HCT116 (cell line): Measurements from ENCODE around the gene MAPK6. TPM values are rescaled to one million over a fixed set of nuclear protein-coding genes. Genes with fewer than 3 reads are reported as not detected.

Experiments used
- ATAC-seq: fragments of 200-7000 bp; cut with Tn5 transposase; 2 replicates; pipeline ENCODE4 v1.9.1; 2020; ENCODE audit warnings: mild to moderate bottlenecking, moderate library complexity
- BruUV-seq: library from RNA; stranded (reverse); fragments of 400-500 nt; replicated peaks from 2 replicates; lab custom pipeline; 2021; lab: Mats Ljungman, UMichigan
- CTCF ChIA-PET: fragments of 300-600 bp; sonication (Branson Sonifier 250); formaldehyde crosslinking; loops from one replicate; lab custom pipeline; 2021; ENCODE audit warnings: antibody characterized with exemption; lab: Charles Lee
- POLR2A ChIA-PET: fragments of 300-600, 350-600 bp; sonication (Branson Sonifier 250); formaldehyde crosslinking; loops from one replicate; lab custom pipeline; 2021; ENCODE audit warnings: antibody characterized with exemption; lab: Charles Lee
- RAD21 ChIA-PET, 2 experiments: fragments of 300-600 bp; sonication (Branson Sonifier 250); formaldehyde crosslinking; loops; one replicate each; lab custom pipeline; 2023; ENCODE audit warnings: low total read pairs in 2 of 2; ENCODE audit not compliant: uncharacterized antibody in 2 of 2, unreplicated experiment in 2 of 2, low non-redundant PET in 1 of 2; lab: Charles Lee
- DNase-seq: peaks from one replicate; pipeline ENCODE4 v3.0.0-alpha.2; 2010; ENCODE audit warnings: low read depth, low spot score
- H2AFZ ChIP-seq: fragments of 200-600 bp; shearing (Covaris generic), sonication (generic); 2 replicates; pipeline ENCODE4 v1.6.1; 2017; ENCODE audit warnings: low read depth, mixed run types, mixed read lengths, antibody characterized with exemption, low read length; ENCODE audit not compliant: poor library complexity, severe bottlenecking
- H3K27ac ChIP-seq: 2 replicates; pipeline ENCODE4 v1.5.1; 2012; ENCODE audit warnings: low read depth, low read length
- H3K27me3 ChIP-seq: fragments of 200-600 bp; sonication (generic); 2 replicates; pipeline ENCODE4 v1.6.1; 2016; ENCODE audit warnings: mixed run types, low read length, mixed read lengths; ENCODE audit not compliant: insufficient read depth
- H3K36me3 ChIP-seq, 2 experiments: fragments of 200-500 bp in 1 of 2; fragments of 200-600 bp in 1 of 2; sonication (Bioruptor generic) in 1 of 2; sonication (generic) in 1 of 2; 2 replicates each; pipeline versions ENCODE4 v1.5.1 to v1.6.1; 2014 to 2016; ENCODE audit warnings: low read length in 2 of 2, inconsistent platforms in 1 of 2, mixed read lengths in 1 of 2, mixed run types in 1 of 2; ENCODE audit not compliant: insufficient read depth in 2 of 2, control insufficient read depth in 1 of 2
- H3K4me1 ChIP-seq, 2 experiments: fragments of 200-600 bp in 1 of 2; sonication (generic) in 1 of 2; 2 replicates each; pipeline versions ENCODE4 v1.5.1 to v1.6.1; 2012 to 2017; ENCODE audit warnings: low read length in 2 of 2, inconsistent platforms in 1 of 2, mild to moderate bottlenecking in 1 of 2, mixed read lengths in 1 of 2, mixed run types in 1 of 2, moderate library complexity in 1 of 2; ENCODE audit not compliant: insufficient read depth in 2 of 2, control insufficient read depth in 1 of 2
- H3K4me2 ChIP-seq: fragments of 200-600 bp; sonication (generic); 2 replicates; pipeline ENCODE4 v1.6.1; 2017; ENCODE audit warnings: mixed run types, low read length, mixed read lengths
- H3K4me3 ChIP-seq, 2 experiments: fragments of 200-600 bp in 1 of 2; sonication (generic) in 1 of 2; replicated peaks in 1 of 2; 2 replicates each; pipeline ENCODE4 v1.5.1; 2011 to 2016; ENCODE audit warnings: low read length in 2 of 2, control low read depth in 1 of 2, low read depth in 1 of 2, mild to moderate bottlenecking in 1 of 2, mixed read lengths in 1 of 2, mixed run types in 1 of 2
- H3K79me2 ChIP-seq: fragments of 200-600 bp; sonication (generic); 2 replicates; pipeline ENCODE4 v1.6.1; 2017; ENCODE audit warnings: mild to moderate bottlenecking, mixed run types, low read length, moderate library complexity, mixed read lengths; ENCODE audit not compliant: insufficient read depth
- H3K9ac ChIP-seq: fragments of 200-600 bp; sonication (generic); 2 replicates; pipeline ENCODE4 v1.6.1; 2016; ENCODE audit warnings: low read length, mixed read lengths
- H3K9me2 ChIP-seq: fragments of 200-600 bp; sonication (generic), shearing (Covaris generic); 2 replicates; pipeline ENCODE4 v1.6.1; 2017; ENCODE audit warnings: mixed run types, mild to moderate bottlenecking, moderate library complexity; ENCODE audit not compliant: insufficient read depth
- H3K9me3 ChIP-seq, 2 experiments: fragments of 200-500 bp in 1 of 2; fragments of 200-600 bp in 1 of 2; sonication (Bioruptor generic) in 1 of 2; sonication (generic) in 1 of 2; 2 replicates each; pipeline ENCODE4 v1.6.1; 2014 to 2017; ENCODE audit warnings: low read length in 2 of 2, mixed read lengths in 2 of 2, inconsistent platforms in 1 of 2, low read depth in 1 of 2, mild to moderate bottlenecking in 1 of 2, mixed run types in 1 of 2, moderate library complexity in 1 of 2; ENCODE audit not compliant: control insufficient read depth in 1 of 2, insufficient read depth in 1 of 2
- H4K20me1 ChIP-seq: fragments of 200-600 bp; sonication (generic), shearing (Covaris generic); 2 replicates; pipeline ENCODE4 v1.6.1; 2017; ENCODE audit warnings: mixed run types, mild to moderate bottlenecking, moderate library complexity; ENCODE audit not compliant: insufficient read depth
- ATF3 ChIP-seq: IDR thresholded peaks from 2 replicates; pipeline ENCODE4 v1.6.1; 2012
- CBX3 ChIP-seq: IDR thresholded peaks from 2 replicates; pipeline ENCODE4 v1.6.1; 2012; ENCODE audit warnings: low read depth
- CTCF ChIP-seq, 3 experiments: fragments of 200-600 bp in 1 of 3; sonication (generic) in 1 of 3; IDR thresholded peaks in 2 of 3; conservative IDR thresholded peaks in 1 of 3; 2 replicates each; pipeline ENCODE4 v1.5.1; 2012 to 2017; ENCODE audit warnings: low read depth in 2 of 3, low read length in 2 of 3, antibody characterized with exemption in 1 of 3, borderline replicate concordance in 1 of 3, control low read depth in 1 of 3, mild to moderate bottlenecking in 1 of 3, mixed read lengths in 1 of 3, mixed run types in 1 of 3, moderate library complexity in 1 of 3; ENCODE audit not compliant: insufficient read depth in 1 of 3
- EZH2 ChIP-seq: fragments of 200-600 bp; sonication (generic); IDR thresholded peaks from 2 replicates; pipeline ENCODE4 v1.6.1; 2017; ENCODE audit warnings: antibody characterized with exemption, mixed run types
- FOSL1 ChIP-seq: IDR thresholded peaks from 2 replicates; pipeline ENCODE4 v1.6.1; 2012; ENCODE audit warnings: low read depth
- JUND ChIP-seq: IDR thresholded peaks from 2 replicates; pipeline ENCODE4 v1.6.1; 2012
- MAX ChIP-seq: IDR thresholded peaks from 2 replicates; pipeline ENCODE4 v1.6.1; 2012
- POLR2AphosphoS5 ChIP-seq: IDR thresholded peaks from 2 replicates; pipeline ENCODE4 v1.6.1; 2011; ENCODE audit warnings: mild to moderate bottlenecking, low read depth, low read length, moderate library complexity
- RAD21 ChIP-seq: IDR thresholded peaks from 2 replicates; pipeline ENCODE4 v1.6.1; 2012; ENCODE audit warnings: low read depth, mild to moderate bottlenecking
- SIN3A ChIP-seq: IDR thresholded peaks from 2 replicates; pipeline ENCODE4 v1.6.1; 2012; ENCODE audit warnings: low read depth
- SP1 ChIP-seq: IDR thresholded peaks from 2 replicates; pipeline ENCODE4 v1.6.1; 2012; ENCODE audit warnings: low read depth
- YY1 ChIP-seq: IDR thresholded peaks from 2 replicates; pipeline ENCODE4 v1.6.1; 2011; ENCODE audit warnings: low read length, low read depth, moderate library complexity, mild to moderate bottlenecking; ENCODE audit not compliant: insufficient replicate concordance; ENCODE audit errors: extremely low read depth
- intact Hi-C: fragments of 100-400 bp; cut with micrococcal nuclease; formaldehyde crosslinking; loops from 2 replicates; pipeline ENCODE4 v1.10.0; 2022
- total RNA-seq: library from RNA; stranded (reverse); gene quantifications from one replicate; pipeline ENCODE4 v1.2.1, GENCODE V29; 2021; ENCODE audit not compliant: unreplicated experiment
- TF ChIP-seq, protein P1 (sequence below): IDR thresholded peaks from 2 replicates; pipeline ENCODE4 v1.6.1; 2012; ENCODE audit warnings: low read depth

The MAPK6 gene
- total RNA-seq, 1 experiment from 2014 or later = 57.4 TPM

GRCh38 chr15:51970132-51970817 is 48.7 kb upstream of the MAPK6 start (continued):
- TF ChIP-seq, protein P1, sequence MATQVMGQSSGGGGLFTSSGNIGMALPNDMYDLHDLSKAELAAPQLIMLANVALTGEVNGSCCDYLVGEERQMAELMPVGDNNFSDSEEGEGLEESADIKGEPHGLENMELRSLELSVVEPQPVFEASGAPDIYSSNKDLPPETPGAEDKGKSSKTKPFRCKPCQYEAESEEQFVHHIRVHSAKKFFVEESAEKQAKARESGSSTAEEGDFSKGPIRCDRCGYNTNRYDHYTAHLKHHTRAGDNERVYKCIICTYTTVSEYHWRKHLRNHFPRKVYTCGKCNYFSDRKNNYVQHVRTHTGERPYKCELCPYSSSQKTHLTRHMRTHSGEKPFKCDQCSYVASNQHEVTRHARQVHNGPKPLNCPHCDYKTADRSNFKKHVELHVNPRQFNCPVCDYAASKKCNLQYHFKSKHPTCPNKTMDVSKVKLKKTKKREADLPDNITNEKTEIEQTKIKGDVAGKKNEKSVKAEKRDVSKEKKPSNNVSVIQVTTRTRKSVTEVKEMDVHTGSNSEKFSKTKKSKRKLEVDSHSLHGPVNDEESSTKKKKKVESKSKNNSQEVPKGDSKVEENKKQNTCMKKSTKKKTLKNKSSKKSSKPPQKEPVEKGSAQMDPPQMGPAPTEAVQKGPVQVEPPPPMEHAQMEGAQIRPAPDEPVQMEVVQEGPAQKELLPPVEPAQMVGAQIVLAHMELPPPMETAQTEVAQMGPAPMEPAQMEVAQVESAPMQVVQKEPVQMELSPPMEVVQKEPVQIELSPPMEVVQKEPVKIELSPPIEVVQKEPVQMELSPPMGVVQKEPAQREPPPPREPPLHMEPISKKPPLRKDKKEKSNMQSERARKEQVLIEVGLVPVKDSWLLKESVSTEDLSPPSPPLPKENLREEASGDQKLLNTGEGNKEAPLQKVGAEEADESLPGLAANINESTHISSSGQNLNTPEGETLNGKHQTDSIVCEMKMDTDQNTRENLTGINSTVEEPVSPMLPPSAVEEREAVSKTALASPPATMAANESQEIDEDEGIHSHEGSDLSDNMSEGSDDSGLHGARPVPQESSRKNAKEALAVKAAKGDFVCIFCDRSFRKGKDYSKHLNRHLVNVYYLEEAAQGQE = no peak
- TF ChIP-seq ATF3 (no peak), CTCF (IDR thresholded peaks at IDR 0.05 in 2 of 3, conservative IDR thresholded peaks at IDR 0.05 in 1 of 3; ENCODE audit: borderline replicate concordance in 1 of 3, insufficient read depth in 1 of 3, low read depth in 2 of 3, low read length in 2 of 3) (no peak), SIN3A (no peak)
- TF ChIP-seq, all 23 proteins: peak for 0

DNA sequence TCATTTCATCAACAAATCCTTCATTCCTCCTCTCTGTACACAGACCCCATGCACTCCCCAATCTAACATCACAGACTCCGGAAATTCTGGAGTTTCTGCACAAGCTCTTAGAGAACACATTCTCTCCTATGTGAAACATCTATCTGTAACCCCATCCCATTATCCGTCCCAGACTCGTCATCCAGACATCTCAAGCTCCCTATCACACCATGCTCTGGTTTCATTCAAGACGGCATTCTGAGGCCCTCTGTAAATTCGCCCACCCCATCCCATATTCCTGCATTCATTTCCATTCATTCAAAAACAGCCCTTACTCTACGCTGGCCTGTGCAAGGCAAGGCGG is 48.0 kb upstream of the MAPK6 start:
- H2AFZ ChIP-seq = peak overlapping the region; percentile 92
- no TSS peak for BruUV-seq
- intact Hi-C loops = no loop called here

More for the DNA sequence above, 48.0 kb upstream of the MAPK6 start:
- no peaks in the 10 kb centered on the region for H3K9me2 ChIP-seq
- H3K27me3 ChIP-seq = no peaks in the 10 kb centered on the region
- peak overlapping the region; percentile 88 for H3K9ac ChIP-seq
- ATAC-seq (no peak), DNase-seq (no peak)
- no peaks in the 10 kb centered on the region for H3K9me3 ChIP-seq
- H3K36me3 ChIP-seq = peaks cover 0 to 3% of the 10 kb centered on the region in 2 experiments; a peak in 1 of 4 replicates
- H3K27ac ChIP-seq = peak overlapping the region; percentile 94
- CTCF ChIA-PET = interaction anchor here (1.3 kb wide), 1 partner anchor 108 kb away, joined by 3 read pairs; no protein-coding TSS in a partner anchor
- peaks cover 52% of the 10 kb centered on the region for H3K79me2 ChIP-seq
- peak overlapping the region; percentile 69 for H3K4me2 ChIP-seq
- peak overlapping the region; percentile 91 to 99 for H3K4me3 ChIP-seq
- POLR2A ChIA-PET = interaction anchor here (0.6 to 1.2 kb wide), 8 partner anchors 10 to 279 kb away, joined by 3 to 4 read pairs (median 3); no protein-coding TSS in a partner anchor
- H4K20me1 ChIP-seq = no peaks in the 10 kb centered on the region
- H3K4me1 ChIP-seq = peaks cover 9 to 10% of the 10 kb centered on the region in 2 experiments; a peak in 3 of 4 replicates
- TF ChIP-seq YY1 (no peak), SIN3A (no peak), FOSL1 (no peak), EZH2 (no peak), RAD21 (no peak), MAX (no peak), POLR2AphosphoS5 (no peak), CBX3 (no peak), SP1 (no peak), JUND (no peak), ATF3 (no peak)
- RAD21 ChIA-PET = no interaction called here
